DND-41 (cell line): ENCODE measurements around the gene TCIRG1.

Source experiments
- CTCF ChIP-seq: IDR thresholded peaks from 2 replicates; pipeline ENCODE4 v1.5.1; 2012; ENCODE audit warnings: borderline replicate concordance, low read length, moderate library complexity, mild to moderate bottlenecking; ENCODE audit not compliant: poor library complexity, severe bottlenecking; ENCODE audit errors: extremely low read depth
- EZH2 ChIP-seq: IDR thresholded peaks from 3 replicates; pipeline ENCODE4 v1.6.1; 2012; ENCODE audit warnings: borderline replicate concordance, low read depth, mild to moderate bottlenecking, moderate library complexity, low read length, inconsistent platforms; ENCODE audit not compliant: severe bottlenecking

DNA sequence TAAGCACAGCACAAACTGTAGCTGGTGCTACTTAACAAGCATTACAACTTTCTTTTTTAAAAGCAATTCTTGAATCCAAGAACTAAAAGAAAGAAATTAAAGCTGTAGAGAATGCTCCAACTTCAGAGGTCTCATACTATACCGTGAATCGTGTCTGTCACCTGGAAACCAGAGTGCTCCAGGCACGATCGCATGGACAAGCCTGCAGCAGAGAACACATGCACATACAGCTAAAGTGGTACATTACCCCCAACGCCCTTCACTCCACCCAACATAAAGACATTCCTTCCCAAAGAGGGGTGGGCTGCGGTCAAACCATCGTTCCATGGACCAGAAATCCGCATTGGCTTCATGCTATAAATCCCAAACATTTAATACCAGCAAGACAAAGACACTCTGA, 50.9 kb downstream of the TCIRG1 start:
- TF ChIP-seq CTCF (no peak), EZH2 (no peak)
